ENCODE results near the gene SMARCC2. TPM values are rescaled to one million over a fixed set of nuclear protein-coding genes. Genes with fewer than 3 reads are reported as not detected.

The SMARCC2 gene
- total and polyA plus RNA-seq, 2 of the 13 experiments (the other 11 are each of a cell fraction or from before 2014, with no cell fraction given): 21.3 to 24.1 TPM

DNA sequence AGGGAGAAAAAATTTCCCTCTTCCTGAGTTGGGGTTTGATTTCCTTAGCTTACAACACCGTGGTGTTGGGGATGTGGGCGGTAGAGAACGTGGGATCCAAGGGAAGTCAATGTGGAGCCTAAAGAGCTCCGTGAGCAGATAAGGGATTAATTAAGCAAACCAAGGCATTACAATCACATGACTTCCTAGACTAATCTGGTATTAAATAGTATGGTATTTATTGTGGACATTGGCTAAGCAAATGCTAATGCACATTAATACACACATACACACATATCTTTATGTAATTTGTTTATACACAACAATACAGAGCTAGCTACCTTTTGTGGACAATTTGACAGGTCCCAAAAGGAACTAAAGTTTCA, 33.2 kb upstream of the SMARCC2 start:
- FAIRE-seq (no peak), DNase-seq (ENCODE audit: low spot score) (no peak), ATAC-seq (no peak)
- H3K27me3 ChIP-seq (ENCODE audit: control insufficient read depth in 1 of 2, insufficient read depth in 2 of 2, low read length in 2 of 2): no peaks in the 10 kb centered on the region; a peak in 1 of 5 replicates
- H3K4me2 ChIP-seq (ENCODE audit: low read depth, low read length): peak overlapping the region; percentile 95
- peak overlapping the region; percentile 91 to 94 (median 91) for H3K4me3 ChIP-seq (replicated peaks in 1 of 3; ENCODE audit: insufficient read depth in 1 of 3, low read depth in 2 of 3, low read length in 3 of 3)
- peak overlapping the region; percentile 89 for H3K27ac ChIP-seq (ENCODE audit: extremely low read length, insufficient read depth, low read length)
- H3K4me1 ChIP-seq (ENCODE audit: insufficient read depth, low read length): peaks cover 37% of the 10 kb centered on the region
- POLR2A ChIA-PET: interaction anchor here (0.7 to 3.8 kb wide), 26 partner anchors 9 to 1232 kb away, joined by 3 to 96 read pairs (median 10); partner anchors contain the start of genes ANKRD52, CNPY2, COQ10A and CS
- CTCF ChIA-PET (ENCODE audit: low intra/inter-chr PET ratio, low total read pairs): interaction anchor here (1.1 to 2.6 kb wide), 3 partner anchors 10 to 95 kb away, joined by 3 to 12 read pairs (median 3); partner anchors contain the start of gene ANKRD52
- peaks cover 12% of the 10 kb centered on the region for H3K79me2 ChIP-seq (ENCODE audit: insufficient read depth, low read length)
- peak overlapping the region; percentile 90 for H3K9ac ChIP-seq (ENCODE audit: insufficient read depth, low read depth, low read length)
- no peak overlapping the region for H2AFZ ChIP-seq (ENCODE audit: low read length)
- no peaks in the 10 kb centered on the region for H4K20me1 ChIP-seq (ENCODE audit: insufficient read depth, low read length)
- intact Hi-C loops (cut with micrococcal nuclease; ENCODE audit: unreplicated experiment) (loop anchor here (2.0 to 5.0 kb wide), 2 partner anchors 35 to 104 kb away; partner anchors contain the start of genes ANKRD52 and ZC3H10), in situ Hi-C loops (cut with HindIII; ENCODE audit: extremely low pct_ligation_motif_present, low pct_unique_long_range_greater_than_20kb) (loop anchor here (5.0 kb wide), 1 partner anchor 35 kb away; the partner anchor contains the start of gene ANKRD52)
- H3K36me3 ChIP-seq (replicated peaks in 1 of 2; ENCODE audit: control insufficient read depth in 1 of 2, insufficient read depth in 2 of 2, low read length in 2 of 2): no peaks in the 10 kb centered on the region; a peak in 2 of 5 replicates
- 2% methylated on average over 4 of the region's 4 CpGs for WGBS (ENCODE audit: low lambda C conversion rate)
- no TSS peak for BruUV-seq (replicated peaks)
- H3K9me3 ChIP-seq (ENCODE audit: low read length): no peaks in the 10 kb centered on the region
- TF ChIP-seq ZBTB3 (CRISPR knock-in tag; IDR thresholded peaks at IDR 0.05; ENCODE audit: borderline replicate concordance, low read depth): 0 out of 2 replicates have a peak, but pooled peaks have one; percentile 13
- TF ChIP-seq SIN3A (IDR thresholded peaks at IDR 0.05; ENCODE audit: borderline replicate concordance, low read depth, low read length): 0 out of 2 replicates have a peak, but pooled peaks have one; percentile 9
- TF ChIP-seq, protein P1, sequence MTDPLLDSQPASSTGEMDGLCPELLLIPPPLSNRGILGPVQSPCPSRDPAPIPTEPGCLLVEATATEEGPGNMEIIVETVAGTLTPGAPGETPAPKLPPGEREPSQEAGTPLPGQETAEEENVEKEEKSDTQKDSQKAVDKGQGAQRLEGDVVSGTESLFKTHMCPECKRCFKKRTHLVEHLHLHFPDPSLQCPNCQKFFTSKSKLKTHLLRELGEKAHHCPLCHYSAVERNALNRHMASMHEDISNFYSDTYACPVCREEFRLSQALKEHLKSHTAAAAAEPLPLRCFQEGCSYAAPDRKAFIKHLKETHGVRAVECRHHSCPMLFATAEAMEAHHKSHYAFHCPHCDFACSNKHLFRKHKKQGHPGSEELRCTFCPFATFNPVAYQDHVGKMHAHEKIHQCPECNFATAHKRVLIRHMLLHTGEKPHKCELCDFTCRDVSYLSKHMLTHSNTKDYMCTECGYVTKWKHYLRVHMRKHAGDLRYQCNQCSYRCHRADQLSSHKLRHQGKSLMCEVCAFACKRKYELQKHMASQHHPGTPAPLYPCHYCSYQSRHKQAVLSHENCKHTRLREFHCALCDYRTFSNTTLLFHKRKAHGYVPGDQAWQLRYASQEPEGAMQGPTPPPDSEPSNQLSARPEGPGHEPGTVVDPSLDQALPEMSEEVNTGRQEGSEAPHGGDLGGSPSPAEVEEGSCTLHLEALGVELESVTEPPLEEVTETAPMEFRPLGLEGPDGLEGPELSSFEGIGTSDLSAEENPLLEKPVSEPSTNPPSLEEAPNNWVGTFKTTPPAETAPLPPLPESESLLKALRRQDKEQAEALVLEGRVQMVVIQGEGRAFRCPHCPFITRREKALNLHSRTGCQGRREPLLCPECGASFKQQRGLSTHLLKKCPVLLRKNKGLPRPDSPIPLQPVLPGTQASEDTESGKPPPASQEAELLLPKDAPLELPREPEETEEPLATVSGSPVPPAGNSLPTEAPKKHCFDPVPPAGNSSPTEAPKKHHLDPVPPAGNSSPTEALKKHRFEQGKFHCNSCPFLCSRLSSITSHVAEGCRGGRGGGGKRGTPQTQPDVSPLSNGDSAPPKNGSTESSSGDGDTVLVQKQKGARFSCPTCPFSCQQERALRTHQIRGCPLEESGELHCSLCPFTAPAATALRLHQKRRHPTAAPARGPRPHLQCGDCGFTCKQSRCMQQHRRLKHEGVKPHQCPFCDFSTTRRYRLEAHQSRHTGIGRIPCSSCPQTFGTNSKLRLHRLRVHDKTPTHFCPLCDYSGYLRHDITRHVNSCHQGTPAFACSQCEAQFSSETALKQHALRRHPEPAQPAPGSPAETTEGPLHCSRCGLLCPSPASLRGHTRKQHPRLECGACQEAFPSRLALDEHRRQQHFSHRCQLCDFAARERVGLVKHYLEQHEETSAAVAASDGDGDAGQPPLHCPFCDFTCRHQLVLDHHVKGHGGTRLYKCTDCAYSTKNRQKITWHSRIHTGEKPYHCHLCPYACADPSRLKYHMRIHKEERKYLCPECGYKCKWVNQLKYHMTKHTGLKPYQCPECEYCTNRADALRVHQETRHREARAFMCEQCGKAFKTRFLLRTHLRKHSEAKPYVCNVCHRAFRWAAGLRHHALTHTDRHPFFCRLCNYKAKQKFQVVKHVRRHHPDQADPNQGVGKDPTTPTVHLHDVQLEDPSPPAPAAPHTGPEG (CRISPR knock-in tag; IDR thresholded peaks at IDR 0.05): peak; percentile 79; the same call in 1 of the 2 replicates
- no peak for TF ChIP-seq PHB2 (IDR thresholded peaks at IDR 0.05; ENCODE audit: partially characterized antibody)
- peak; percentile 7; the same call in 1 of the 2 replicates for TF ChIP-seq ZNF343 (CRISPR knock-in tag; IDR thresholded peaks at IDR 0.05)
- TF ChIP-seq ZNF30 (CRISPR knock-in tag; IDR thresholded peaks at IDR 0.05): 0 out of 2 replicates have a peak, but pooled peaks have one; percentile 2
- no peak for TF ChIP-seq LCORL (IDR thresholded peaks at IDR 0.05)
- 0 out of 2 replicates have a peak, but pooled peaks have one; percentile 5 for TF ChIP-seq LCORL (CRISPR knock-in tag; IDR thresholded peaks at IDR 0.05)
- no peak for TF ChIP-seq ZMYM4 (CRISPR knock-in tag; IDR thresholded peaks at IDR 0.05)
- TF ChIP-seq AGO2 (optimal IDR thresholded peaks at IDR 0.05; ENCODE audit: low read depth, low read length): peak; percentile 3
